Heart right ventricle (tissue), 16 donors: Measurements from ENCODE around the gene DGUOK. TPM values are rescaled to one million over a fixed set of nuclear protein-coding genes. Genes with fewer than 3 reads are reported as not detected.

Experiments
- ATAC-seq, 8 donors: fragments of 200-7000 bp; cut with Tn5 transposase; one replicate each; pipeline ENCODE4 v1.9.1; 2020; ENCODE audit warnings: mild to moderate bottlenecking in 8 of 8, moderate library complexity in 8 of 8, moderate number of reproducible peaks in 1 of 8
- DNase-seq, 2 donors: peaks; one replicate each; pipeline ENCODE4 v3.0.0-alpha.2; 2020
- H3K27ac ChIP-seq, 10 donors: fragments of 200-600 bp; sonication (generic) in 2 of 10; one replicate each; pipeline versions ENCODE4 v1.5.0 to v1.8.0; 2020 to 2022; ENCODE audit warnings: mild to moderate bottlenecking in 3 of 10
- H3K27me3 ChIP-seq, 7 donors: fragments of 200-600 bp; one replicate each; pipeline ENCODE4 v1.8.0; 2021 to 2022; ENCODE audit warnings: mild to moderate bottlenecking in 2 of 7
- H3K36me3 ChIP-seq, 9 donors: fragments of 200-600 bp; sonication (generic) in 1 of 9; one replicate each; pipeline versions ENCODE4 v1.5.0 to v1.8.0; 2020 to 2022; ENCODE audit warnings: mild to moderate bottlenecking in 2 of 9
- H3K4me1 ChIP-seq, 9 donors: fragments of 200-600 bp; sonication (generic) in 1 of 9; one replicate each; pipeline versions ENCODE4 v1.5.0 to v1.8.0; 2020 to 2022; ENCODE audit warnings: mild to moderate bottlenecking in 4 of 9
- H3K4me3 ChIP-seq, 10 donors: fragments of 200-600 bp; sonication (generic) in 2 of 10; one replicate each; pipeline versions ENCODE4 v1.5.0 to v1.8.0; 2020 to 2022; ENCODE audit warnings: mild to moderate bottlenecking in 7 of 10, moderate library complexity in 2 of 10
- H3K9me3 ChIP-seq, 11 donors: fragments of 200-600 bp in 10 of 11; sonication (generic) in 2 of 11; one replicate each; pipeline versions ENCODE4 v1.5.0 to v1.8.0; 2013 to 2022; ENCODE audit warnings: mild to moderate bottlenecking in 2 of 11, control low read depth in 1 of 11, moderate library complexity in 1 of 11
- CTCF ChIP-seq, 9 donors: fragments of 200-600 bp; sonication (generic) in 2 of 9; IDR thresholded peaks; one replicate each; pipeline versions ENCODE4 v1.5.0 to v1.8.0; 2021 to 2022; ENCODE audit warnings: antibody characterized with exemption in 9 of 9, mild to moderate bottlenecking in 5 of 9, moderate library complexity in 1 of 9
- WGBS, 2 donors: extraction: QIAGEN DNeasy Blood & Tissue Kit; methylation state at CpG; one replicate each; pipeline ENCODE4 v1.1.7; 2013; ENCODE audit warnings: inconsistent platforms in 1 of 2; 5-methylcytosine and 5-hydroxymethylcytosine counted together
- intact Hi-C, 10 donors: fragments of 100-400 bp; cut with DNase I; formaldehyde crosslinking; loops; one replicate each; pipeline versions ENCODE4 v1.11.1 to v1.14.2; 2022
- polyA plus RNA-seq, 2 donors: library from polyadenylated mRNA; stranded (reverse); fragments of 200-250 nt; gene quantifications; one replicate each; pipeline ENCODE4 v1.2.3, GENCODE V29; 2013
- total RNA-seq, 10 donors: library from RNA; stranded (reverse); fragmentation: NEBNext Ultra II Directional in 3 of 10; extraction: Animal tissue kit (Norgen Biotek cat#: 25700) in 3 of 10; gene quantifications; one replicate each; pipeline versions ENCODE4 v1.2.1 to v1.2.4, GENCODE V29; 2021 to 2023
- donor health status: Arrhythmogenic right ventricular cardiomyopathy.
- donor health status: ischemic (EF 13 %, LVEDD 7.1; RV severe dilation, severe dysfunction).
- donor health status: healthy with polysubstance abuse.
- donor health status: DM: no; HTN: yes; CAD: no.
- donor health status: DM: no; HTN: no; CAD: no.
- donor health status: ischemic (EF 25% LVEDD 6.9; RV normal size, moderate dysfunction).
- donor health status: ischemic (EF 25% LVEDD 5.7; RV mildly dilated, moderate dysfunction).
- donor health status: healthy.
- donor health status: DM: yes; HTN: yes; CAD: no.
- donor health status: Ischemic cardiomyopathy.
- donor health status: ischemic (EF 35%, LVEDD 5.7; RV mildly dilated, moderate dysfunction).
- donor health status: nonischemic (EF 11% LVEDD 7.7; RV severe dilation, severe dysfunction).
- donor health status: DM: yes; HTN: yes; CAD: no.
- donor health status: PGD.
- donor health status: ischemic (EF 29% LVEDD 5.4; RV normal size, mild dysfunction).
- donor health status: nonischemic (EF 23%, LVEDD 6.1; RV moderate dilation, normal function).

Gene DGUOK
- total and polyA plus RNA-seq, 12 donors: 18.7 to 56.2 (median 22.7) TPM

- Histone ChIP-seq H3K27ac (peak overlapping the region in 8 of 10 donors; percentile 30 to 95 (median 70)), H3K27me3 (peaks cover 0 to 4% (median 0%) of the 10 kb centered on the region in 7 donors), H3K9me3 (no peaks in the 10 kb centered on the region), H3K4me3 (peak overlapping the region; percentile 23 to 67 (median 60)), H3K4me1 (peaks cover 12 to 88% (median 76%) of the 10 kb centered on the region in 9 donors), H3K36me3 (peaks cover 0 to 7% (median 0%) of the 10 kb centered on the region in 9 donors)
- 45 to 51% methylated on average over 35 of the region's 35 CpGs for WGBS, 2 donors
- DNase-seq (no peak), ATAC-seq (peak in 1 of 8 donors; percentile 2)
- TF ChIP-seq CTCF (IDR thresholded peaks at IDR 0.05): no peak
- intact Hi-C loops: loop anchor here in 5 of 10 donors (5.0 to 10.0 kb wide), 5 partner anchors 46 to 159 kb away; partner anchors contain the start of genes DGUOK (in 3 of the 5) and STAMBP (in 2 of the 5)
These were observed 56.9 kb downstream of the DGUOK start for GRCh38 chr2:73983322-73984202.

DNA sequence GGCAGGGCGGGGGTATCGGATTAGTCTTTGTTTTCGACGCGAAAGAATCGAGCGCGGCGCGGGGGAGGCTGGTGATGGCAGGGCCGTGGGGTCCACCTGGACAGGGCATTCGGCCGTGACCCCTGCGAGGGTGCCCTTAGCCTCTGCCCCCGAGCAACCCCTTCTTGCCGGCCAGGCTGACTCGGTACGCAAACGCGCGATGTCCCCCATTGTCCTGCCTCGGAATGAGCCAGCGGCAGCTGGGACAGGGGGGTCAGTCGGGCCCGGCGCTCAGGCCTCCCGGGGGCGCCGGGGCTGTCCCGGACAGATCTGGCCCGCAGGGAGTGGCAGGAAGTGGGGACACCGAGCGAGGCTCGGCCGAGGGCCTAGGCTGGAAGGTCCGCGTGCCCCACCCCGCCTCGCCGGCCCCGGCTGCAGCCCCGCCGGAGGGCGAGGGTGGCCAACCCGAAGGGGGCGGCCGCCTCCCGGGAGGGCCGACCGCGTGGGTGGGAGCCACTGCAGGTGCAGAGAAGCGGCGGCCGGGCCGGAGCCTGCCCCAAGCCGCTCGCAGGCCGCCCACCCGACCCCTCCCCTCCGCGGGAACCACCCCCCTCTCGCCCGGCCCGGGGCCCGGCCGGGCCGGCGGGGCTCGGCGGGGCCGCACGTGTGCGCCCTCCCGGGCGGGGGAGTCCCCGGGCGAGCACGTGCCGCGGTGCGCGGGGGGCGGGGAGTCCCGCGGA lies 57.7 kb downstream of the DGUOK start, which contains the start of gene TET3:
TSS of gene TET3 (plus strand) at position 708 of the 719 bp plus-strand sequence. CDS start 1,494 bp downstream, outside the sequence.
- no peaks in the 10 kb centered on the region for H3K27me3 ChIP-seq
- peak within 1 kb of the TSS in 9 of 10 donors; percentile 30 to 95 (median 71) for H3K27ac ChIP-seq
- H3K36me3 ChIP-seq: peaks cover 0 to 7% (median 0%) of the 10 kb centered on the region in 9 donors
- H3K9me3 ChIP-seq: no peaks in the 10 kb centered on the region
- WGBS, 2 donors: 3 to 5% methylated on average over 59 to 85 of the region's 85 CpGs
- H3K4me3 ChIP-seq: peak within 1 kb of the TSS; percentile 34 to 67 (median 61)
- intact Hi-C loops: loop anchor here in 5 of 10 donors (5.0 to 10.0 kb wide), 5 partner anchors 47 to 160 kb away; partner anchors contain the start of genes DGUOK (in 3 of the 5) and STAMBP (in 2 of the 5)
- ATAC-seq: peak; percentile 7 to 50 (median 44)
- DNase-seq: peak in 1 of 2 donors; percentile 65
- peaks cover 12 to 82% (median 75%) of the 10 kb centered on the region in 9 donors for H3K4me1 ChIP-seq
- TF ChIP-seq CTCF (IDR thresholded peaks at IDR 0.05): no peak

GRCh38 chr2:73984922-73985307 lies 58.2 kb downstream of the DGUOK start:
- H3K4me3 ChIP-seq: peak overlapping the region in 9 of 10 donors; percentile 55 to 67 (median 62)
- TF ChIP-seq CTCF (IDR thresholded peaks at IDR 0.05): no peak
- no peak for ATAC-seq
- H3K36me3 ChIP-seq: peaks cover 0 to 7% (median 0%) of the 10 kb centered on the region in 9 donors
- H3K9me3 ChIP-seq: no peaks in the 10 kb centered on the region
- intact Hi-C loops: loop anchor here in 6 of 10 donors (5.0 to 10.0 kb wide), 5 partner anchors 48 to 160 kb away; partner anchors contain the start of genes DGUOK (in 4 of the 6) and STAMBP (in 2 of the 6)
- peak overlapping the region in 6 of 10 donors; percentile 61 to 95 (median 79) for H3K27ac ChIP-seq
- peaks cover 12 to 78% (median 71%) of the 10 kb centered on the region in 9 donors for H3K4me1 ChIP-seq
- peak; percentile 48 to 65 for DNase-seq
- 0 to 1% methylated on average over 34 to 55 of the region's 58 CpGs for WGBS, 2 donors
- no peaks in the 10 kb centered on the region for H3K27me3 ChIP-seq
